ENCODE data around the gene PDGFC.

DNA sequence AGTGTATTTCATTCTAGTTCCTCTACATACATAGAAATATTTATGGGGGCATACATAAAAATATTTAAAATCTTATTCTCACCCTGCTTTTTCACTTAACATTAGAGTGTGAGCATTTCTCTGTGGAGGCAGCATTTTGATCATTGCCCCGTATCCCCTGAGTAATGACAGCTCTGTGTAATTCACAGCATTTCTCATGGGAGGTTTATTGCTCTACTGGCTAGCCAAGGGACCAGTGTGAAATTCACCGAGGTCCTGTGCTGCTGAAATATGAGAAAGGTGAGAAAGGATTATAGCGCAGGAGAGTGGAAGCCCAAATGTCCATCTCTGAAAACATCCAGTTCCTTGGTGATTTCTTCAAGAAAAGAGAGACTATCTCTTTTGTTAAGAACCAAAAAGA, 22.9 kb downstream of the PDGFC start:
- no peak for TF ChIP-seq TARDBP (IDR thresholded peaks at IDR 0.05)
- no peak for TF ChIP-seq ARNT (IDR thresholded peaks at IDR 0.05)
- TF ChIP-seq FOXM1 (IDR thresholded peaks at IDR 0.05; ENCODE audit: borderline replicate concordance): no peak
- TF ChIP-seq NFRKB (IDR thresholded peaks at IDR 0.05): no peak
- no peak for TF ChIP-seq SP1 (IDR thresholded peaks at IDR 0.05)
- TF ChIP-seq FOXA1 (IDR thresholded peaks at IDR 0.05): no peak
- TF ChIP-seq ELF4 (IDR thresholded peaks at IDR 0.05): no peak
- no peak for TF ChIP-seq CTBP1 (IDR thresholded peaks at IDR 0.05; ENCODE audit: borderline replicate concordance)

All from HEK293T (cell line).